NCI-H1092 treated with DMSO at 0.1 percent for 48 hours (cell line): ENCODE measurements around the gene TBC1D5.
A peak's percentile ranks its signal among the peaks of the same experiment; 100 is the strongest.

Experiments
- DNase-seq: peaks from one replicate; lab custom pipeline; 2025; lab: John Stamatoyannopoulos, UW

The TBC1D5 gene

GRCh38 chr3:17219593-17219992, 522.8 kb downstream of the TBC1D5 start:
- DNase-seq, result no peak

GRCh38 chr3:17218587-17218986, 523.8 kb downstream of the TBC1D5 start:
- DNase-seq, result no peak

GRCh38 chr3:17217588-17217987, 524.8 kb downstream of the TBC1D5 start:
- DNase-seq, result no peak

GRCh38 chr3:17213102-17213501, 529.3 kb downstream of the TBC1D5 start:
- no peak for DNase-seq

GRCh38 chr3:17207979-17208378, 534.5 kb downstream of the TBC1D5 start:
- DNase-seq, result no peak

- no peak for DNase-seq
These were observed 535.4 kb downstream of the TBC1D5 start for GRCh38 chr3:17207019-17207418.

- no peak for DNase-seq
These were observed 538.3 kb downstream of the TBC1D5 start for GRCh38 chr3:17204049-17204650.

- DNase-seq, result no peak
These were observed 540.9 kb downstream of the TBC1D5 start for GRCh38 chr3:17201538-17201937.

- DNase-seq, result peak; percentile 9
These were observed 546.4 kb downstream of the TBC1D5 start for GRCh38 chr3:17195856-17196604.

GRCh38 chr3:17195192-17195611, 547.2 kb downstream of the TBC1D5 start:
- DNase-seq, result peak; percentile 53

- no peak for DNase-seq
These were observed 548.3 kb downstream of the TBC1D5 start for GRCh38 chr3:17194116-17194515.

GRCh38 chr3:17192995-17193394, 549.4 kb downstream of the TBC1D5 start:
- DNase-seq, result no peak

GRCh38 chr3:17190353-17191078, 551.9 kb downstream of the TBC1D5 start:
- DNase-seq, result no peak

- DNase-seq, result no peak
These were observed 554.1 kb downstream of the TBC1D5 start for GRCh38 chr3:17188378-17188777.

- no peak for DNase-seq
These were observed 554.7 kb downstream of the TBC1D5 start for GRCh38 chr3:17187589-17188184.

- no peak for DNase-seq
These were observed 558.4 kb downstream of the TBC1D5 start for GRCh38 chr3:17183951-17184550.

GRCh38 chr3:17182166-17182565, 560.3 kb downstream of the TBC1D5 start:
- no peak for DNase-seq

GRCh38 chr3:17181413-17181907, 561.0 kb downstream of the TBC1D5 start:
- DNase-seq, result no peak

- DNase-seq, result no peak
These were observed 562.8 kb downstream of the TBC1D5 start for GRCh38 chr3:17179381-17180205.

- DNase-seq, result no peak
These were observed 565.7 kb downstream of the TBC1D5 start for GRCh38 chr3:17176757-17177156.

GRCh38 chr3:17175187-17175807, 567.1 kb downstream of the TBC1D5 start:
- DNase-seq, result no peak
